GM21526 (cell line): ENCODE results near the gene TBC1D1.

Experiments used
- ATAC-seq: cut with Tn5 transposase; IDR thresholded peaks from one replicate; pipeline ENCODE4 v1.9.1; 2021; ENCODE audit warnings: moderate library complexity; ENCODE audit not compliant: unreplicated experiment, low FRiP score

The TBC1D1 gene

GRCh38 chr4:38135201-38135600 lies 244.3 kb downstream of the TBC1D1 start:
- ATAC-seq = no peak

GRCh38 chr4:38136604-38137003 lies 245.7 kb downstream of the TBC1D1 start:
- no peak for ATAC-seq

DNA sequence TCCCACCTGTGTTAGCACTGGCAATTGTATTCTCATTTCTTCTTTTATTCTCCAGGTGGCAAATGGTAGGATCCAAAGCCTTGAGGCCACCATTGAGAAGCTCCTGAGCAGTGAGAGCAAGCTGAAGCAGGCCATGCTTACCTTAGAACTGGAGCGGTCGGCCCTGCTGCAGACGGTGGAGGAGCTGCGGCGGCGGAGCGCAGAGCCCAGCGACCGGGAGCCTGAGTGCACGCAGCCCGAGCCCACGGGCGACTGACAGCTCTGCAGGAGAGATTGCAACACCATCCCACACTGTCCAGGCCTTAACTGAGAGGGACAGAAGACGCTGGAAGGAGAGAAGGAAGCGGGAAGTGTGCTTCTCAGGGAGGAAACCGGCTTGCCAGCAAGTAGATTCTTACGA lies 246.2 kb downstream of the TBC1D1 start:
- no peak for ATAC-seq

DNA sequence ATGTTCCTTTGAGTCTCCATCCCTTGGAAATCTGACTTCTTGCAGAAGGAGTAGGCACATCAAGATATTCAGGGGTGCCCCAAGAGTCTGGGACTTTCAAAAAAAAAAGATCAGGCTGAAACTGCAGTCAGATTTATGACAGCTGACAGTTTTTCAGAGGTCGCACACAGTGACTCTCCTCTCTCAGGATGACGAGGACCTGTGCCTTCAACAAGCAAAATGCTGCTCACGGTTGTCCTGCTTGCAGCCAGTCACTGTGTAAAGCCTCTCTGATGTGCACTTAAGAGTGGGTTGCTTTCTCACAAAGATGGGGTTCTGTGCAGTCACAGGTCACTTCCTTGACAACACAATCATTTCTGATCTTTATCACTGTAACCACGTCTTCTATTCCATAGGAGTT lies 247.5 kb downstream of the TBC1D1 start:
- no peak for ATAC-seq

DNA sequence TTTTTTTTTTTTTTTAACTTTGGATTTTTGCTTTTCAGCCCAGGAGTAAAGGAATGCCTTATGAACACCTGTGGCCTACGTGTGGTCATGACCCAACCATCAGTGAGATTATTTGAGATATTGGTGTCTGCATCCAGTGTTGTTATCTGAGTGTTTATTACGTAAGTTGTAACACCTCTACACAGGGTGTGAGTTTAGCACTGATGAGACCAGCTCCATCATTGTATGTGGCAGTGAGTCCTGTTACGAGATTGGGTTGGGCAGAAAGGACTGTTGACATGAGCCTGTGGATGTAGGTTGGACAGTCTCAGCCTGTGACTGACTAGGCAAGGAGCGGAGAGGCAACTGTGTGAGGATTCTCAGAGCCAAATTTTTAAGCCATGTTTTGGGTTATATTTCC lies 248.3 kb downstream of the TBC1D1 start:
- no peak for ATAC-seq

DNA sequence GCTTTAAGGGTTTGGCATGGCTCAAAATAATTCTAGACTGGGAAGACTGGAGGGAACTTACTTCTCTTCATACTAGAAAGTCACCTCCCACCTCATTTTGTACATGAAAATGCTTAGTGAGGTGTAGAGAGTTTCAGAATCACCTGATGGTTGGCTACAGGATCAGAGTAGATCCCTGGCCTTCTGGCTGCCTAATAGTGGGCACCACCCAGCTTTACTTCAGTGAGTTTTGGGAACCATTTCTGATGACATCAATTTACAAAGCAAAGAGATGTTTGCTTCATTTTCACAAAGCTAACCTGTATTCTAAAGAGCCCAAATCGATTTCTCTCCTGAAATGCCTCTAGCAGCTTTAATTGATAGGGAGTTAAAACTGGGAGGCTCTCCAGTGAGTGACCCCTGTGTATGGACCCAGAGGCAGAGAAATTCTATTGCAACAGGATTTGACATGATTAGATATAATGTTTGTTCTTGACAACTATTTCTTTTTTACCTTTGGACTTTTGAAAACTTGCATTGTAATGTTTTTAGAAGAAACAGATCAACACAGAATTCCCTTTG lies 249.8 kb downstream of the TBC1D1 start:
- no peak for ATAC-seq

GRCh38 chr4:38141808-38142500 lies 251.1 kb downstream of the TBC1D1 start:
- ATAC-seq = no peak

DNA sequence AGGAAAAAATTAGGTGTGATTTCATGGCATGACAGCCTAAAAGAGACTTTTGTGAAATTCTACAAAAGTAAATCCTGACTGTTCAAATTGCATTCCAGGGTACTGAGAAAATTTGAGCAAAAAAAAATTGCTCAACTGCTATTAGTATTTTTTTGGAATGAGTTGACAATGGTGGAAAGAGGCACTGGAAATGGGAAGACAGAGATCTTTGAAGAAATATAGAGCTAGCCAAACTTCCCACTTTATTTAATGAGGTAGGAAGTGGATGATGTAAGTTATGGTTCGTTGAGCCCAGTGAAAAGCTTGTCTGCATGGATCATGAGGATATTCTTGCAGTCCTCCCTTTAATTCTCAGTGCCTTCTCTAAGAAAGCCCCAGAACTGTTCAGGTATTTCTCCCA lies 253.1 kb downstream of the TBC1D1 start:
- ATAC-seq = no peak

GRCh38 chr4:38145033-38145678 lies 254.3 kb downstream of the TBC1D1 start:
- ATAC-seq = no peak

- no peak for ATAC-seq
Measured at GRCh38 chr4:38145741-38146140, 254.9 kb downstream of the TBC1D1 start.

- no peak for ATAC-seq
Measured at GRCh38 chr4:38146383-38146782, 255.5 kb downstream of the TBC1D1 start.

DNA sequence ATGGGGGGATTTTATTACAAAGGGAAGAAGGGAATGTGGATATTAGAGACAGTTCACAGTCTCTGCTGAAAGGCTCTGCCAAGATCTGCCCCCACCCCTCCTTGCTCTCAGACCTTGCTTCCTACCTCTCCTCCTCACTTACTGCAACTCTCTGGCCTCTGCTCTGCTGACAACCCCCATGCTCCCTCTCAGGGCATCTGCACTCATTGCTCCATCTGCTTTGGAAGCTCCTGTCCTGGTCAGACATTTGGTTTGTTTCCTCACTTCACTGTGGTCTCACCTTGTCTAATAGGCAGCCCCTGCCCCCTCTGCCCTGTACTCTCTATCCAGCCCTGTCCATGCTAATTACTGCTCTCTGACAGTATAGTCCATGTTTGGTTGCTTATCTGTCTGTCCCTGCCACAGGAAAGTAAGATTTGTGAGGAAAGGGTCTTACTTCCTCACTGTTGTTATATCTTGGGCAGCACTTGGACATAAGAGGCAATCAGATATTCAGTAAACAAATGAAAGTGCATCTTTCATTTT lies 258.6 kb downstream of the TBC1D1 start:
- ATAC-seq = no peak

GRCh38 chr4:38149997-38150671 lies 259.2 kb downstream of the TBC1D1 start:
- ATAC-seq = no peak

- ATAC-seq = no peak
Measured at GRCh38 chr4:38150766-38151165, 259.9 kb downstream of the TBC1D1 start.

GRCh38 chr4:38151873-38152272 lies 261.0 kb downstream of the TBC1D1 start:
- ATAC-seq = no peak

DNA sequence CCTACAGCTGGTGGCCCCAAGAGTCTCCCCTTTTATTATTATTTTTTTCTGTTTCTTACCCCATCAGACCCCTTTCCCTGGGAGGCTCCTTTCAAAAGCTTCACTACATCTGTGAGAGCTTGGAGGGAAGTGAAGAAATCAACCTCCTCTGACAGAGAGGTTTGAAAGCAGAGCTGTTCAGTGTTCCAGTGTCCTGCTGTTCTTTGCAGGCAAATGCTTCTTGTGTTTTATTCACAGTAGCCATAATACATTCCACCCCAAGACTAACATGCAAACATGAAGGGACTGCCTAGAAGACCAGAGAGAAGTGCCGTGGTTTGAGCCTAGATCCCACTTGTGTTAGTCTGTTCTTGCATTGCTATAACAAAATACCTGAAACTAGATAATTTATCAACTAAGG lies 261.4 kb downstream of the TBC1D1 start:
- ATAC-seq = no peak

GRCh38 chr4:38152721-38153386 lies 262.0 kb downstream of the TBC1D1 start:
- ATAC-seq = no peak

DNA sequence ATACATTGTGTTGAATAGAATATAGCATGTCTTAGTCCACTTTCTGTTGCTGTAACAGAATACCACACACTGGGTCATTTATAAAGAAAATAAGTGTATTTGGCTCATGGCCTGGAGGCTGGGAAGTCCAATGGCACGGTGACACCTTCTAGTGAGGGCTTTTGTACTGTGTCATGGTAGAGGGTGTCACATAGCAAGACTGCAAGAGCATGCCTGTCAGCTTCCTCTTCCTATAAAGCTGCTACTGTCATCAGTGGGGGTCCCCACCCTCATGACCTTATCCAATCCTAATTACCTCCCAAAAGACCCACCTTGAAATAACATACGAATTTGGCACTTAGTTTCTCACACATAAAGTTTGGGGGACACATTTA lies 262.5 kb downstream of the TBC1D1 start:
- no peak for ATAC-seq

DNA sequence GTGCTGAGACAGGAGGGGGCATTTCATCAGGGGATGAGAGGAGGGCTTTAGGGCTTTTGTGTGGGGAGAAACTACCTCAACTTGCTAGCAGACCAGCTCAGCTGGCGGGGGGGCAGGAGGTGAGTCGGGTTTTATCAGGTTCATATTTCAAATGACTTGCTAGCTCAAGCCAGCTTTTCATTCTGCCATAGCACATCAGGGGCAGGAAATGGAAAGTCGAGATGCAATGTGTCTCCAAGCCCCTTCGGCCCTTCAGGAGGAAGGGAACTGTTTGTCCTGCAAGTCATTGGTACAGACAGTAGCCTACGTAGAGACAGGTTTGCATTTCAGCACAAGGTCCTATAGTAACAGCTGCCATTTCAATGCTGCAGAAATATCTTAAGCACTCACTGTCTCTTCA lies 263.4 kb downstream of the TBC1D1 start:
- no peak for ATAC-seq

GRCh38 chr4:38154681-38155588 lies 264.1 kb downstream of the TBC1D1 start:
- ATAC-seq = no peak
